ENCODE data around the gene NOMO2.
"Not testable (repeated sequence)": the region's sequence is repeated elsewhere in the genome, so short reads cannot be mapped to it uniquely, and the experiment has no call there.

The NOMO2 gene

DNA sequence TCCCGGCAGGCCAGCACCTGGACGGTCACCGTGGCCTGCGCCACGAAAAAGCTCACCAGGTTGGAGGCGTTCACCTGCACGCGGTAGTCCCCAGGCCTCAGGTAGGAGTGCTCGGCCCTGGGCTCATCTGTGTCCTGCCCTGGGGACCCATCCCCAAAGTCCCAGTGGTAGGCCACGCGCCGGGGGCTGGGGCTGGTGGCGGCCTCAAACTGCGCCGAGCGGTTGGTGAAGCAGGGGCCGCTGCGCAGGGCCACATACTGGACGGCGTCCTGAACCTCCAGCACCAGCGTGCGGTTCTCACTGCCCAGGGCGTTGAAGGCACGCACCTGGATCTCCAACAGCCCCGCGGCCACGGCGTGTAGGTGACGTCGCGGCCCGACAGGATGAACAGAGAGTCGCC is 176.6 kb downstream of the NOMO2 start:
- H3K27ac ChIP-seq (ENCODE audit: low read depth, low read length); H3K27me3 ChIP-seq (ENCODE audit: low read length); H3K9me2 ChIP-seq (replicated peaks; ENCODE audit: insufficient read depth, low read length); H2AFZ ChIP-seq (ENCODE audit: low read depth, low read length, severe bottlenecking); H3K9me3 ChIP-seq (ENCODE audit: insufficient read depth, low read length); H3K4me2 ChIP-seq (ENCODE audit: low read depth, low read length, poor library complexity, severe bottlenecking); H3F3A ChIP-seq (ENCODE audit: insufficient read depth); H3K36me3 ChIP-seq (ENCODE audit: low read length); H4K20me1 ChIP-seq (ENCODE audit: low read depth, low read length); H3K4me3 ChIP-seq (ENCODE audit: insufficient read depth, low read length, poor library complexity, severe bottlenecking); H3K9ac ChIP-seq (ENCODE audit: low read length); H3K79me2 ChIP-seq (ENCODE audit: insufficient read depth, low read length): not testable (repeated sequence)

DNA sequence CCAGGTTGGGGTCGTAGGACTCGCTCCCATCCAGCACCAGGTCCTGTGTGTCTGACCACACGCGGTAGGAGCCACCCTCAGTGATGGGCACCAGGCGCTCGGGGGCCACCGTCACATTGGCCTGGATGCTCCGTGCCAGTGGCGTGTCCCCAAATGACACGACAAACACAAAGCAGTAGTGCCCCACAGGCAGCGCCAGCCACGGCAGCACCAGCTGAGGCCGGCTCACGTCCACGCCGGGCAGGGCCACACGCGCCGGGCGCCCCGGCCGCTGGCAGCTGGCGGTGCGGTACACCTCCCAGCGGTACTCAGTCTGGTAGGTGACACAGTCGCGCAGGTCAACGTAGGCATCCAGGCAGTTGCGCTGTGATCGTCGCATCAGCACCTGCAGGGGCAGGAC is 177.0 kb downstream of the NOMO2 start:
- not testable (repeated sequence) for H3K27ac ChIP-seq (ENCODE audit: low read depth, low read length); H3K79me2 ChIP-seq (ENCODE audit: insufficient read depth, low read length); H2AFZ ChIP-seq (ENCODE audit: low read depth, low read length, severe bottlenecking); H3K4me3 ChIP-seq (ENCODE audit: insufficient read depth, low read length, poor library complexity, severe bottlenecking); H3F3A ChIP-seq (ENCODE audit: insufficient read depth); H3K9ac ChIP-seq (ENCODE audit: low read length); H3K27me3 ChIP-seq (ENCODE audit: low read length); H3K9me2 ChIP-seq (replicated peaks; ENCODE audit: insufficient read depth, low read length); H3K4me2 ChIP-seq (ENCODE audit: low read depth, low read length, poor library complexity, severe bottlenecking); H3K9me3 ChIP-seq (ENCODE audit: insufficient read depth, low read length); H3K36me3 ChIP-seq (ENCODE audit: low read length); H4K20me1 ChIP-seq (ENCODE audit: low read depth, low read length)

DNA sequence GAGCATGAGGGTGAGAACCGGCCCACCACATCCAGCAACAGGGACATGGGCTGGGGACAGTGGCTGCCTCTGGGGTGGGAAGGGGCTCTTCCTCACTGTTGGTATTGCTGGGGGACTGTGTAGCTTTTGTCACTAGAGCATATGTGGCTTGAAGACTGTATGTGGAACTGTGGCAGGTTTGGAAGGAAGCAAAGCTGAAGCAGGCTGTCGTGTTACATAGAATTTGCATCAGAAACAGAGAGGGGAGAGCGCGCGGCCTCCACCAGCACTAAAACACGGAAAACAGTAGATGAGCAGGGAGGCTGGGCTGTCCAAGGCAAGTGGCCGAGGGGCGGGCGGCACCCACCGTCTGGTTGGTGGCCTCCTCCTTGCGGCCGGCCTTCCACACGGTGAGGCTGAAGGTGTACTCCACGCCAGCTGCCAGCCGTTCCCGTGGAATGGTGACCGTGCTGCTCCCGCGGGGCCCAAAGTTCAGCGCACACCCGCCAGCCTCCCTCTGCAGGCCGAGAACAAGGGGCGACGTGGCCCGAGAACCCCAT is 177.7 kb downstream of the NOMO2 start:
- H3K9me3 ChIP-seq (ENCODE audit: insufficient read depth, low read length); H3F3A ChIP-seq (ENCODE audit: insufficient read depth); H2AFZ ChIP-seq (ENCODE audit: low read depth, low read length, severe bottlenecking); H4K20me1 ChIP-seq (ENCODE audit: low read depth, low read length); H3K4me3 ChIP-seq (ENCODE audit: insufficient read depth, low read length, poor library complexity, severe bottlenecking); H3K36me3 ChIP-seq (ENCODE audit: low read length); H3K9ac ChIP-seq (ENCODE audit: low read length); H3K79me2 ChIP-seq (ENCODE audit: insufficient read depth, low read length); H3K27me3 ChIP-seq (ENCODE audit: low read length); H3K9me2 ChIP-seq (replicated peaks; ENCODE audit: insufficient read depth, low read length); H3K4me2 ChIP-seq (ENCODE audit: low read depth, low read length, poor library complexity, severe bottlenecking); H3K27ac ChIP-seq (ENCODE audit: low read depth, low read length): not testable (repeated sequence)

DNA sequence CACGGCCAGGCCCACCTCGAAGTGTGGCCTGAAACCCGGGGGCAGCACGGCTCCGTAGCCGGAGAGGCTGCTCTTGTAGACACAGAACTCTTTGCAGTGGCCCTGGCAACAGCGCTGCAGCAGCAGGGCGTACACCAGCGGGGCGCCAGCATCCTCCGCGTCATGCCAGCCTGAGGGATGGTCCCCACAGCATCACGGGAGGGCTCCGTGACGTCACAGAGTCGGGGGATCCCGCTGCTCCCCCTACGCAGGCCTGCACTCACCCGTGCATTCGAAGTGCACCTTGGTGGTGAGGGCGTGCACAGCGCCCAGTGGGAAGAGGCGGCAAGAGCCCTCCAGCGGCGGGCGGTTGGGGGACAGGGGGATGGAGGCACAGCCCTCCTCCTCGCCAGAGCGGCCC is 179.2 kb downstream of the NOMO2 start:
- not testable (repeated sequence) for H3K9ac ChIP-seq (ENCODE audit: low read length); H3K27me3 ChIP-seq (ENCODE audit: low read length); H3F3A ChIP-seq (ENCODE audit: insufficient read depth); H3K9me2 ChIP-seq (replicated peaks; ENCODE audit: insufficient read depth, low read length); H3K4me2 ChIP-seq (ENCODE audit: low read depth, low read length, poor library complexity, severe bottlenecking); H3K9me3 ChIP-seq (ENCODE audit: insufficient read depth, low read length); H3K36me3 ChIP-seq (ENCODE audit: low read length); H3K79me2 ChIP-seq (ENCODE audit: insufficient read depth, low read length); H3K4me3 ChIP-seq (ENCODE audit: insufficient read depth, low read length, poor library complexity, severe bottlenecking); H2AFZ ChIP-seq (ENCODE audit: low read depth, low read length, severe bottlenecking); H3K27ac ChIP-seq (ENCODE audit: low read depth, low read length); H4K20me1 ChIP-seq (ENCODE audit: low read depth, low read length)
